Measurements from ENCODE around the gene HEG1.

GRCh38 chr3:125054062-125054448, 1.7 kb downstream of the HEG1 start:
- TF ChIP-seq CTCF (IDR thresholded peaks at IDR 0.05; ENCODE audit: insufficient read depth, low read length, poor library complexity, severe bottlenecking) (no peak), EZH2phosphoT487 (conservative IDR thresholded peaks at IDR 0.05; ENCODE audit: low read length) (no peak)

All from SU-DHL-6 (cell line).